Middle frontal gyrus (tissue), 1 donor: ENCODE results near the gene ITGB2.

Experiments used
- DNase-seq: peaks from one replicate; pipeline ENCODE4 v3.0.0-alpha.2; 2015; ENCODE audit warnings: low spot score; ENCODE audit errors: extremely low spot score

Gene ITGB2

GRCh38 chr21:44870748-44871495 lies 49.8 kb downstream of the ITGB2 start:
- DNase-seq: no peak

GRCh38 chr21:44869781-44870747 lies 50.6 kb downstream of the ITGB2 start:
- DNase-seq: no peak

- DNase-seq: no peak
These were observed 52.0 kb downstream of the ITGB2 start for GRCh38 chr21:44868707-44869106.

- DNase-seq: no peak
These were observed 52.5 kb downstream of the ITGB2 start for GRCh38 chr21:44867999-44868700.

- no peak for DNase-seq
These were observed 53.2 kb downstream of the ITGB2 start for GRCh38 chr21:44867464-44867863.

GRCh38 chr21:44866780-44867179 lies 53.9 kb downstream of the ITGB2 start:
- DNase-seq: no peak

- DNase-seq: no peak
These were observed 55.0 kb downstream of the ITGB2 start for GRCh38 chr21:44865561-44866280.

- no peak for DNase-seq
These were observed 57.6 kb downstream of the ITGB2 start for GRCh38 chr21:44862869-44863685.

- no peak for DNase-seq
These were observed 61.9 kb downstream of the ITGB2 start for GRCh38 chr21:44858791-44859190.

- DNase-seq: no peak
These were observed 62.4 kb downstream of the ITGB2 start for GRCh38 chr21:44858291-44858690.

GRCh38 chr21:44857127-44857892 lies 63.4 kb downstream of the ITGB2 start:
- DNase-seq: no peak

GRCh38 chr21:44856131-44856530 lies 64.6 kb downstream of the ITGB2 start:
- no peak for DNase-seq

GRCh38 chr21:44855572-44855971 lies 65.1 kb downstream of the ITGB2 start:
- no peak for DNase-seq

GRCh38 chr21:44854664-44855446 lies 65.8 kb downstream of the ITGB2 start:
- DNase-seq: no peak

GRCh38 chr21:44854391-44854663 lies 66.4 kb downstream of the ITGB2 start:
- no peak for DNase-seq

- no peak for DNase-seq
These were observed 66.9 kb downstream of the ITGB2 start for GRCh38 chr21:44853601-44854390.

- no peak for DNase-seq
These were observed 69.6 kb downstream of the ITGB2 start for GRCh38 chr21:44850905-44851657.
